Heart right ventricle (tissue), 16 donors: Measurements from ENCODE around the gene UBE2J2. TPM values are rescaled to one million over a fixed set of nuclear protein-coding genes. Genes with fewer than 3 reads are reported as not detected.
A peak's percentile ranks its signal among the peaks of the same experiment; 100 is the strongest.

Source experiments
- ATAC-seq, 8 donors: fragments of 200-7000 bp; cut with Tn5 transposase; one replicate each; pipeline ENCODE4 v1.9.1; 2020; ENCODE audit warnings: mild to moderate bottlenecking in 8 of 8, moderate library complexity in 8 of 8, moderate number of reproducible peaks in 1 of 8
- DNase-seq, 2 donors: peaks; one replicate each; pipeline ENCODE4 v3.0.0-alpha.2; 2020
- H3K27ac ChIP-seq, 10 donors: fragments of 200-600 bp; sonication (generic) in 2 of 10; one replicate each; pipeline versions ENCODE4 v1.5.0 to v1.8.0; 2020 to 2022; ENCODE audit warnings: mild to moderate bottlenecking in 3 of 10
- H3K27me3 ChIP-seq, 7 donors: fragments of 200-600 bp; one replicate each; pipeline ENCODE4 v1.8.0; 2021 to 2022; ENCODE audit warnings: mild to moderate bottlenecking in 2 of 7
- H3K36me3 ChIP-seq, 9 donors: fragments of 200-600 bp; sonication (generic) in 1 of 9; one replicate each; pipeline versions ENCODE4 v1.5.0 to v1.8.0; 2020 to 2022; ENCODE audit warnings: mild to moderate bottlenecking in 2 of 9
- H3K4me1 ChIP-seq, 9 donors: fragments of 200-600 bp; sonication (generic) in 1 of 9; one replicate each; pipeline versions ENCODE4 v1.5.0 to v1.8.0; 2020 to 2022; ENCODE audit warnings: mild to moderate bottlenecking in 4 of 9
- H3K4me3 ChIP-seq, 10 donors: fragments of 200-600 bp; sonication (generic) in 2 of 10; one replicate each; pipeline versions ENCODE4 v1.5.0 to v1.8.0; 2020 to 2022; ENCODE audit warnings: mild to moderate bottlenecking in 7 of 10, moderate library complexity in 2 of 10
- H3K9me3 ChIP-seq, 11 donors: fragments of 200-600 bp in 10 of 11; sonication (generic) in 2 of 11; one replicate each; pipeline versions ENCODE4 v1.5.0 to v1.8.0; 2013 to 2022; ENCODE audit warnings: mild to moderate bottlenecking in 2 of 11, control low read depth in 1 of 11, moderate library complexity in 1 of 11
- WGBS, 2 donors: extraction: QIAGEN DNeasy Blood & Tissue Kit; methylation state at CpG; one replicate each; pipeline ENCODE4 v1.1.7; 2013; ENCODE audit warnings: inconsistent platforms in 1 of 2; 5-methylcytosine and 5-hydroxymethylcytosine counted together
- intact Hi-C, 10 donors: fragments of 100-400 bp; cut with DNase I; formaldehyde crosslinking; loops; one replicate each; pipeline versions ENCODE4 v1.11.1 to v1.14.2; 2022
- polyA plus RNA-seq, 2 donors: library from polyadenylated mRNA; stranded (reverse); fragments of 200-250 nt; gene quantifications; one replicate each; pipeline ENCODE4 v1.2.3, GENCODE V29; 2013
- total RNA-seq, 10 donors: library from RNA; stranded (reverse); fragmentation: NEBNext Ultra II Directional in 3 of 10; extraction: Animal tissue kit (Norgen Biotek cat#: 25700) in 3 of 10; gene quantifications; one replicate each; pipeline versions ENCODE4 v1.2.1 to v1.2.4, GENCODE V29; 2021 to 2023
- TF ChIP-seq, protein P1 (sequence below), 9 donors: fragments of 200-600 bp; sonication (generic) in 2 of 9; IDR thresholded peaks; one replicate each; pipeline versions ENCODE4 v1.5.0 to v1.8.0; 2021 to 2022; ENCODE audit warnings: antibody characterized with exemption in 9 of 9, mild to moderate bottlenecking in 5 of 9, moderate library complexity in 1 of 9
- donor health status: Arrhythmogenic right ventricular cardiomyopathy.
- donor health status: ischemic (EF 13 %, LVEDD 7.1; RV severe dilation, severe dysfunction).
- donor health status: healthy with polysubstance abuse.
- donor health status: DM: no; HTN: yes; CAD: no.
- donor health status: DM: no; HTN: no; CAD: no.
- donor health status: ischemic (EF 25% LVEDD 6.9; RV normal size, moderate dysfunction).
- donor health status: ischemic (EF 25% LVEDD 5.7; RV mildly dilated, moderate dysfunction).
- donor health status: healthy.
- donor health status: DM: yes; HTN: yes; CAD: no.
- donor health status: Ischemic cardiomyopathy.
- donor health status: ischemic (EF 35%, LVEDD 5.7; RV mildly dilated, moderate dysfunction).
- donor health status: nonischemic (EF 11% LVEDD 7.7; RV severe dilation, severe dysfunction).
- donor health status: DM: yes; HTN: yes; CAD: no.
- donor health status: PGD.
- donor health status: ischemic (EF 29% LVEDD 5.4; RV normal size, mild dysfunction).
- donor health status: nonischemic (EF 23%, LVEDD 6.1; RV moderate dilation, normal function).

Gene UBE2J2
- total and polyA plus RNA-seq, 12 donors = 23.5 to 44.1 (median 30.5) TPM

DNA sequence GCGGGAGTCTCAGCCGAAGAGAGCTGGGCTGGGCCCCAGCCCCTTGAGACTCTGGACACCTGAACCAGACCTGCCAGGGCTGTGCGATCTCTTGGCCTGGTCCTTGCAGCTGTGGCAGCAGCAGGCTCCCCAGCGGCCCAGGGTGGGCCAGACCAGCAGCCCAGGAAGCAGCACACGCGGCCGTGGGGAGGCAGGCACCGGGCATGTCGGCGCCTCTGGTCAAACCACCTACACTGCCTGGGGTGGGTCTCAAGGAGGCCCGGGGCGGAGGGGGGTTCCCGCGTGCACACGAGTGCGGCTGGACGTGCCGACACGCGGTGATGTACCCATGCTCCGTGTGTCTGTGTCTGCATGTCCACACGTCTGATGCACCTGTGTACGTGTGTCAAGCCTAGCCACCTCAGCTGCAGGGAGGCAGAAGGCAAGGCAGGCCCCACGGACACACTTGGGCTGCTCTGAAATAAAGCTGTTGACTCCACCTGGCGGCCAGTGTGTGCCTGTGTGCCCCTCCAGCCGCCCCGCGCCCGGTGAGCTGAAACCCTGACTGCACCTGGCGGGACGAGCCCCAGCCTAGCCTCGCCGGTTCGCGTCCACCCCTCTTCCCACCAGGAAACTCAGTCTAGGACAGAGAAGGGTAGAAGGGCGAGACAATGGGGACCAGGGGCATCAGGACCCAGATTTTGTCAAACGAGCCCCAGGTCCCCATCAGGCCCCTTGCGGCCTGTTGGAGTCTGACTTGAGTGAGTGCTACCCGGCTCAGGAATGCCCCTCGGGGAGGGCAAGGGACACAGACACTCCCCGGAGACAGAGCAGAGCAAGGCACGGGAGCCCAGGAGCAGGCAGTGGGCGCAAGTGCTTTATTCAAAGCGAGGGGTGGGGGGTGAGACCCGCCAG lies 18.1 kb upstream of the UBE2J2 start:
- Histone ChIP-seq H3K27me3 (peaks cover 0 to 12% (median 8%) of the 10 kb centered on the region in 7 donors), H3K4me3 (no peak overlapping the region), H3K9me3 (no peaks in the 10 kb centered on the region), H3K36me3 (peaks cover 0 to 35% (median 13%) of the 10 kb centered on the region in 9 donors), H3K4me1 (peaks cover 0 to 13% (median 7%) of the 10 kb centered on the region in 9 donors), H3K27ac (no peak overlapping the region)
- intact Hi-C loops = loop anchor here in 9 of 10 donors (1.0 to 10.0 kb wide), 6 partner anchors 167 to 267 kb away; partner anchors contain the start of gene AGRN (in 1 of the 9)
- TF ChIP-seq, protein P1, sequence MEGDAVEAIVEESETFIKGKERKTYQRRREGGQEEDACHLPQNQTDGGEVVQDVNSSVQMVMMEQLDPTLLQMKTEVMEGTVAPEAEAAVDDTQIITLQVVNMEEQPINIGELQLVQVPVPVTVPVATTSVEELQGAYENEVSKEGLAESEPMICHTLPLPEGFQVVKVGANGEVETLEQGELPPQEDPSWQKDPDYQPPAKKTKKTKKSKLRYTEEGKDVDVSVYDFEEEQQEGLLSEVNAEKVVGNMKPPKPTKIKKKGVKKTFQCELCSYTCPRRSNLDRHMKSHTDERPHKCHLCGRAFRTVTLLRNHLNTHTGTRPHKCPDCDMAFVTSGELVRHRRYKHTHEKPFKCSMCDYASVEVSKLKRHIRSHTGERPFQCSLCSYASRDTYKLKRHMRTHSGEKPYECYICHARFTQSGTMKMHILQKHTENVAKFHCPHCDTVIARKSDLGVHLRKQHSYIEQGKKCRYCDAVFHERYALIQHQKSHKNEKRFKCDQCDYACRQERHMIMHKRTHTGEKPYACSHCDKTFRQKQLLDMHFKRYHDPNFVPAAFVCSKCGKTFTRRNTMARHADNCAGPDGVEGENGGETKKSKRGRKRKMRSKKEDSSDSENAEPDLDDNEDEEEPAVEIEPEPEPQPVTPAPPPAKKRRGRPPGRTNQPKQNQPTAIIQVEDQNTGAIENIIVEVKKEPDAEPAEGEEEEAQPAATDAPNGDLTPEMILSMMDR (IDR thresholded peaks at IDR 0.05) = peak; percentile 33 to 73 (median 65)
- ATAC-seq = peak; percentile 54 to 83 (median 68)
- WGBS, 2 donors = 38 to 41% methylated on average over 45 of the region's 45 CpGs
- peak; percentile 56 to 64 for DNase-seq

DNA sequence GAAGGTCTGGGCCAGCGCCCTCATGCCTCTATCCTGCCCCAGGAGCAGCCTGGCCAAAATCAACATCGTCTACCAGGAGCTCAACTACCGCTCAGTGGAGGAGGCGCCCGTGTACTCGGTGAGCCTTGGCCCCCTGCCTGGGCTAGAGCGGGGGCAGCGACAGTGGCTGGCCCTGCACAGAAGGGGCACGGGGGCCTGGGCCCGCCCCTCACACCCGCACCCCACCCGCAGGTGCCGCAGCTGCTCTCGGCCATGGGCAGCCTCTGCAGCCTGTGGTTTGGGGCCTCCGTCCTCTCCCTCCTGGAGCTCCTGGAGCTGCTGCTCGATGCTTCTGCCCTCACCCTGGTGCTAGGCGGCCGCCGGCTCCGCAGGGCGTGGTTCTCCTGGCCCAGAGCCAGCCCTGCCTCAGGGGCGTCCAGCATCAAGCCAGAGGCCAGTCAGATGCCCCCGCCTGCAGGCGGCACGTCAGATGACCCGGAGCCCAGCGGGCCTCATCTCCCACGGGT lies 17.4 kb upstream of the UBE2J2 start:
- Histone ChIP-seq H3K36me3 (peaks cover 0 to 28% (median 9%) of the 10 kb centered on the region in 9 donors), H3K27ac (no peak overlapping the region), H3K4me3 (no peak overlapping the region), H3K9me3 (no peaks in the 10 kb centered on the region), H3K4me1 (peaks cover 0 to 13% (median 7%) of the 10 kb centered on the region in 9 donors), H3K27me3 (peaks cover 0 to 18% (median 15%) of the 10 kb centered on the region in 7 donors)
- DNase-seq (no peak), ATAC-seq (peak in 4 of 8 donors; percentile 3 to 15 (median 6))
- TF ChIP-seq, protein P1 (IDR thresholded peaks at IDR 0.05) = no peak
- WGBS, 2 donors = 34 to 46% methylated on average over 28 of the region's 28 CpGs
- intact Hi-C loops = loop anchor here in 9 of 10 donors (2.0 to 10.0 kb wide), 5 partner anchors 166 to 266 kb away; partner anchors contain the start of gene AGRN (in 1 of the 9)

DNA sequence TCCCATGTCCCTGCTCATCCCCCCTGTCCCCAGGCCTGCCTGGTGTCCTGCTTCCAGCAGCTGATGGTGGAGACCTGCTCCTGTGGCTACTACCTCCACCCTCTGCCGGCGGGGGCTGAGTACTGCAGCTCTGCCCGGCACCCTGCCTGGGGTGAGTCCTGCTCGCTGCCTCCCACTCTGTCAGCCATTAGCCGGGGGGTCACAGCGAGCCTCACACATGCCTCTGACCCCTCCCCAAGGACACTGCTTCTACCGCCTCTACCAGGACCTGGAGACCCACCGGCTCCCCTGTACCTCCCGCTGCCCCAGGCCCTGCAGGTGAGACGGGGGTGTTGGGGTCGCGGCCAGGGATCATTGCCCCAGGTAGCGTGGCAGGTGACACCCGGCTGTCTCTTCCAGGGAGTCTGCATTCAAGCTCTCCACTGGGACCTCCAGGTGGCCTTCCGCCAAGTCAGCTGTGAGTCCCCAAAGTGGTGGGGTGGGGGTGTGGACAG lies 16.6 kb upstream of the UBE2J2 start:
- Histone ChIP-seq H3K9me3 (no peaks in the 10 kb centered on the region), H3K27me3 (peaks cover 0 to 26% (median 20%) of the 10 kb centered on the region in 7 donors), H3K36me3 (peaks cover 0 to 20% (median 1%) of the 10 kb centered on the region in 9 donors), H3K27ac (no peak overlapping the region), H3K4me3 (no peak overlapping the region), H3K4me1 (peaks cover 0 to 13% (median 7%) of the 10 kb centered on the region in 9 donors)
- 50 to 62% methylated on average over 15 of the region's 15 CpGs for WGBS, 2 donors
- intact Hi-C loops = loop anchor here in 9 of 10 donors (2.0 to 10.0 kb wide), 5 partner anchors 165 to 265 kb away; partner anchors contain the start of gene AGRN (in 1 of the 9)
- peak in 1 of 2 donors; percentile 68 for DNase-seq
- TF ChIP-seq, protein P1 (IDR thresholded peaks at IDR 0.05) = peak; percentile 25 to 74 (median 57)
- ATAC-seq = peak in 4 of 8 donors; percentile 38 to 65 (median 42)
